Fibroblast of skin of scalp (primary cell): ENCODE measurements around the gene EVA1B.

Source experiments
- DNase-seq: peaks from one replicate; pipeline ENCODE4 v3.0.0-alpha.2; 2013

The EVA1B gene

GRCh38 chr1:36345353-36345752, 21.9 kb upstream of the EVA1B start:
- DNase-seq = no peak

- DNase-seq = no peak
Measured at GRCh38 chr1:36344395-36344680, 20.9 kb upstream of the EVA1B start.

GRCh38 chr1:36343651-36344394, 20.4 kb upstream of the EVA1B start:
- DNase-seq = no peak

- peak; percentile 80 for DNase-seq
Measured at GRCh38 chr1:36342426-36343185, 19.2 kb upstream of the EVA1B start.

- DNase-seq = no peak
Measured at GRCh38 chr1:36341626-36342320, 18.3 kb upstream of the EVA1B start.

DNA sequence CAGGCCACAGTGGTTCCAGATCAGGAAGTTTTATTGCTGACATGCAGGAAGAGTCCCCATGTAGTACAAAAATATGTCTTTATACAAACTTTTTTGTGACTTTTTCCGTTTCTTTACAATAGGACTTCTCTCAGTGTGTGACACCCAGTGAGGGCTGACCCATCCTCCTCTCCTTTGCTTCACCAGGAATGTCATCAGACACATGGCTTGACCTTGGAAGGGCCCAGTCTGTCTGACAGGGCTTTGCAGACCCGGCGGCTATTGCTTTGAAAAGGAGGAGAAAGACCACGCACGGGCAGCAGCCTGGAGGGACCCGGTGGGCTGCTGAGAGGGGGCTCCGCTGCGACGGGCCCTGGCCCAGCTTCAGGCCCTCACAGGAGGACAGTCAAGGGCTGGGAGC, 16.2 kb upstream of the EVA1B start:
- no peak for DNase-seq

DNA sequence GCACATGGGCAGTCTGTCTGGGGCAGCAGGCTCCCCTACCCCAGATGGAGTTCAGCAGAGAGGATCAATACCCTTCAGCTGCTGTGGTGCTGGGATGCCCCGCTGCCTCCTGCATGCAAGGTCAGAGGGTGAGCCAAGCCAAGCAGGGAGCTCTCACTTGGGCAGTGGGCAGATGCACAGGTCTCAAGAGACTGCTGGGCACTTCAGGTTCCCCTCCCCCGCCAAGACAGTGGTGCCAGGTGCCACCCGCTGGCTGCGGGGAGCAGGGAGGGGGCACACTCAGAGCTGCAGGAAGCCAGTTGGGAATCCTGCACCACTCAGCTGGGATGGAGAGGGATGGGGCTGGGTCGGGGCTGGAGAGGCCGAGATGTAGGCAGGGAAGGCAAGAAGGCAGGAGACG, 15.8 kb upstream of the EVA1B start:
- DNase-seq = no peak

DNA sequence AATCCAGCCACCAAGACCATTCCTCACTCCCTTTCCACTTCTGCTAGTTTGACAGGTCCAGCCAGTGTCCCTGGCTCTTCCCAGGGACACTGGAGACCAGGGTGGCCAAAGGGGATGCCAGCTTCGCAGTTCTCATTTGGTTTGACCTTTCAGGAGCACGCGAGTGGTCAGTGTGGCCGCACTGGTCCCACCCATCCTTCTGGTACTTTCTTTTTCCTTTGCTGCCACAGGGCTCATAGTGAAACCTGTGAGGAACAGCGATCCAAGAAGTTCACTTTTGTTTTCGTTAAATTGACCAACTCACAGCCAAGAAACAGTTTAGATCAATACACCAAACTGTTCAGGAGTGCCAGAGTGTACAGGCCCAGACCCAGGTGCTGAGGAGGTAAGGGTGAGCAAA, 14.4 kb upstream of the EVA1B start:
- DNase-seq = no peak

GRCh38 chr1:36330940-36331339, 7.5 kb upstream of the EVA1B start:
- no peak for DNase-seq

- DNase-seq = no peak
Measured at GRCh38 chr1:36329817-36330216, 6.4 kb upstream of the EVA1B start.

- DNase-seq = no peak
Measured at GRCh38 chr1:36328713-36329112, 5.3 kb upstream of the EVA1B start.

DNA sequence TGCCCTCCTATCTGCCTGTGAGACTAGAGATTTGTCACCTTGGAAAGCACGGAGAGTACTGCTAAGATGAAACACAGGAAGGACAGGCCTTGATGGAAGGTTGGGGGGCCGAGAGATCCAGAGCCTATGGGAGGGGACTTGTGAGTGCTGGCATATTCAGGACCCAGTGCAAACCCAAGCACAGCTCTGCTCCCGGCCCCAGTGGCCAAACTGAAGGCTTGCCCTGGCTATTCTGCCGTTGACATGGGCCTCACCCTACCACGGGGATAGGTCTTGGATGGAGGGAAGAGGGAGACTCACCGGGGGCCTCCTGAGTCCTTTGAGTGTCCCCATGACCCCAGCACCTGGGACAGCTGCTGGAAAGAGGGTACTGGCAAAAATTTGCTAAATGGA, 4.6 kb upstream of the EVA1B start:
- no peak for DNase-seq

- DNase-seq = peak; percentile 60
Measured at GRCh38 chr1:36327421-36328087, 4.1 kb upstream of the EVA1B start.

- DNase-seq = no peak
Measured at GRCh38 chr1:36326499-36326898, 3.1 kb upstream of the EVA1B start.

DNA sequence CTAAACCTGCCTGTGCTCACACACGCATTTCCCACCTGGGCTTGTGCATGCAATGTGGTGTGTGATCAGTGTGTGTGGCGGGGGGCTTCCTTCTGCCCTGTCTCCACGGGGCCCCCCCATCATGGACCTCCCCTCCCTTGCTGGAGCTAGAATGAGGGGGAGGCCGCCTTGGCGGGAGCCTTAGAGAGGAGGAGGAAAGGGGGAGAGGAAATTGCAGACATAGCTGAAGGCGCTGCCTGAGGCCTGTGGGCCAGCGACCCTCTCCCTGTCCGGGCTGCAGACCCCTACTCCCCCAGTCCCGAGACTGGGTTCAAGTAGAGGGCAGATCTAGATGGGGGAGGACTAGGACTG, 883 bp upstream of the EVA1B start:
- DNase-seq = no peak

DNA sequence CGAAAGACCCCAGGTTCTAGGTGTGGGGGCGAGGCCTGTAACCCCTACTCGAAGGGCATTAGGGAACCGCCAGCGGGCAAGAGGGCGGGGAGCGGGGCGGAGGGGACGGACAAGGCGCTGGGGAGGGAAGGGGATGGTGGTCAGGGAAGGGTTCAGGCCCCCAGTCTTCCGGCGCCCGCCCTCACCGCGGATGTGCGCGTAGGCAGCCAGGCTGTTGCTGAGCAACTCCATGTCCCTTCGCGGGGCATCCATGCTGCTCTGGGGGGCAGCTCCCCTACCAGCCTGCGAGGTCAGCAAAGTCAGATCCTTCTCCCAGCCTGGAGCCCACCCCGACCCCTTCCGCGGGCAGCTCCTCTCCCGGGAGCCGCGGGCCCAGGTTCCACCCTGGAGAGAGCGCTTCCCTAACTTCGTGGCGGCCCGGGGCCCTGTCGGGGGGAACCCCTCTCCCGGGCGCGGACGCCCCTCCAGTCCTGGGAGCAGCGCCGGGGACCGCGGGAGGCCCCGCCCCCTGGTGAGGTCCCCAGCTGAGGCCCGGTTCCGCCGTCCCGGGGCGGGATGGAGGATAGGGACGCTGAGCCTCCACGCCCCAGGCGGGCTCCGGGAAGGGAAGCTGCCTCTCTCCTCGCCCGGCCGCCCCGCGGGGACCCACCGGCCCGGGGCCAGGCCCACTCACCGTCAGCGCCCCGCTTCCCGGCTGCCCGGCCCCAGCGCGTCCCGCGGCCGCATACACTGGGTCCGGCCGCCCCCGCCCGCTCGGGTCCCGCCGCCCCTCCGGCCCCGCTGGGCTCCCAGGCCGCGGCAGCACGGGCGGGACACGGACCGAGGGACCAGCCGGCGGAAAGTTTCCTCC, 434 bp downstream of the EVA1B start:
- peak; percentile 48 for DNase-seq

DNA sequence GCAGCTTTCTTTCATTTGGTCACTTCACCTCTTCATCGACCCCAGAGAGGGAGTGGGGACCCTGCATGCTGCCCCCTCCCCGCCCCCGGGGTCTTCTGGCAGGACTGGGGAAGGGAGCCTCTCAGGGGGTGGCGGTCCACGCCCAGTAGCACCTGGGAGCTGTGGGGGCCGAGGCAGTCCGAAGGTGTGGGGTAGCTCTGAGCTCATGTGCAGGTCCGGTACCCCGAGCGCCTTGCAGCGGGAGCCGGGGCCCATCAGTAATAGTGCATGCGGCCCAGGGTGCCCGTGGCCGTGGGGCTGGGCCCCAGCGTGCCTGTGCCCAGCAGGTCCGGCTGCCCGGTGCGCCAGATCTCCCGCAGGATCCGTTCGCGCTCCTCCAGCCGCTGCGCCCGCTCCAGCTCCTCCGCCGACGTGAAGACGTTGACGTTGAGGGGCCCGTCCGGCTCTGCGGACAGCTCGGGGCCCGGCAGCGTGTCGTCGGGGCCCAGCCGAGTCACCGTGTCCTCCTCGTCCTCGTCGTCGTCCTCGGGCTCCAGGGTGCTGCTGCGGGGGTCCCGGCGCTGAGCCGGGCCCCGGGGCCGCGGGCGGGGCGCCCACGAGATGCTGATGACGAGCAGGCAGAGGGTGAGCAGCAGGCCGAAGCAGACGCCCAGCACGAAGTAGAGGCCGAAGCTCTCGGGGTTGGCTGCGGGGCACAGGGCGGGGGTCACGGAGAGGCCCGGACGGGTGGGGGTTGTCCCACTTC, 1.2 kb downstream of the EVA1B start:
- DNase-seq = no peak

DNA sequence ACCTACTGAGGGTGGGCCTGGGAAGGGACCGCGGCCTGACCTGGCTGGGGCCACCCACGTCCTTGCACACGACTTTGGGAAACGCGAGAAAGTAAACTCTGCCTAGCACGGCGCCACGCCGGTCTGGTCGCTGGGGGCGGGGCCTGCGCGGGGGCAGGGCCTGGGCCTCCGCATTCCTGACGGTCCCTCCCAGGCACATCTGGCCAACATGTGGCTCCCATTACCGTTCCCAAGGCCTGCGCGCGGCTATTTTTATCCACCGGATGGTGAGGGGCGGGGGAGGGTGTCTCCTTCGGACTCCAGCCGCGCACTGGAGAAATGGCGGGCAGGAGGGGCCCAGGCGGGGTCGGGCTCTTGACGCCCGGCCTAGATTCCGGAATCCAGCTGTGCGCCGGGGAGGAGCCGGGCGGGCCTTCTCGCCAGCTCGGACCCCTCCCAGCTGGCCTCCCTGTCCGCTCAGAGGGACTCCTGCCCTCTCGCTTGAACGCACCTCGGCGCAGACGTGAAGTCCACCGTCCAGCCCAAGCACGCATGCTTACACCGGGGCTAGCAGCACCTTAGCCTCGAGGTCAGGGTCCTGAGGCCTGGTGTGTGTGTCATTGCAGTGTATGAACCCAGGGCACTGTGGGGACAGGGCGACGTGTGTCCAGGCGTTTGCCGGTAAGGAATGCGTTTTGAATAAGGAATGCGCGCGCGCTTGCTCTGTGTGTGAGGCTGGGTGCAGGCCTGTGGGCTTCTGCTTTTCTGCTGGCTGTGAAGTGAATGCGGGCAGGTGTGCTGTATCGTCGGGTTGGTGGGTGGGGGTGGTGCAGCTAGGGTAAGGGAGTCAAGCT, 2.1 kb downstream of the EVA1B start:
- peak; percentile 98 for DNase-seq

DNA sequence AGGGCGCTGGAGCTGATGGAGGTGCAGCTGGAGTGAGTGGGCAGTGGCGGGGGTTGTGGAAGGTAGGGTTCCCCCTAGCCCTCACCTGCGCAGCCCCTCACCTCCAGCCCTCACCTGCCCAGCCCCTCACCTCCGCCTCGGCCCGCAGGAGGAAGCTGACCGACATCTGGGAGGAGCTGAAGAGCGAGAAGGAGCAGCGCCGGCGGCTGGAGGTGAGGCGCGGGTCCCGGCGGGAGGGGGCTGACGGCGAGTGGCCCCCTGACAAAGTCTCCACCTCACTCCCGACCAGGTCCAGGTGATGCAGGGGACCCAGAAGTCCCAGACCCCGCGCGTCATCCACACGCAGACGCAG, 2.7 kb downstream of the EVA1B start:
- DNase-seq = no peak

- no peak for DNase-seq
Measured at GRCh38 chr1:36320291-36320761, 3.1 kb downstream of the EVA1B start.

- no peak for DNase-seq
Measured at GRCh38 chr1:36309397-36309796, 14.0 kb downstream of the EVA1B start.
